Smooth muscle cell (in vitro differentiated cells): Measurements from ENCODE around the gene CADPS2. TPM values are rescaled to one million over a fixed set of nuclear protein-coding genes. Genes with fewer than 3 reads are reported as not detected.
A peak's percentile ranks its signal among the peaks of the same experiment; 100 is the strongest.

Source experiments
- DNase-seq: peaks from one replicate; lab custom pipeline; 2025; ENCODE audit not compliant: unreplicated experiment; lab: John Stamatoyannopoulos, UW
- H2AFZ ChIP-seq: fragments of 200-600 bp; sonication (generic); 2 replicates; pipeline ENCODE4 v1.6.0; 2016; ENCODE audit warnings: antibody characterized with exemption, low read depth, mild to moderate bottlenecking
- H3F3A ChIP-seq: fragments of 200-600 bp; sonication (generic); 2 replicates; pipeline ENCODE4 v1.6.0; 2017; ENCODE audit warnings: antibody characterized with exemption, low read depth
- H3K27ac ChIP-seq: fragments of 200-600 bp; sonication (generic); 2 replicates; pipeline ENCODE4 v1.5.1; 2016; ENCODE audit warnings: low read depth, mild to moderate bottlenecking
- H3K27me3 ChIP-seq: fragments of 200-600 bp; sonication (generic); 2 replicates; pipeline ENCODE4 v1.6.1; 2016; ENCODE audit warnings: low read depth, mild to moderate bottlenecking
- H3K36me3 ChIP-seq: fragments of 200-600 bp; sonication (generic); 2 replicates; pipeline ENCODE4 v1.5.1; 2016; ENCODE audit warnings: low read depth
- H3K4me1 ChIP-seq: fragments of 200-600 bp; sonication (generic); 2 replicates; pipeline ENCODE4 v1.5.1; 2016; ENCODE audit warnings: low read depth
- H3K4me2 ChIP-seq: fragments of 200-600 bp; sonication (generic); 2 replicates; pipeline ENCODE4 v1.6.0; 2016; ENCODE audit warnings: mild to moderate bottlenecking
- H3K4me3 ChIP-seq: fragments of 200-600 bp; sonication (generic); 2 replicates; pipeline ENCODE4 v1.5.1; 2016; ENCODE audit warnings: mild to moderate bottlenecking
- H3K79me2 ChIP-seq: fragments of 200-600 bp; sonication (generic); 2 replicates; pipeline ENCODE4 v1.6.0; 2016; ENCODE audit warnings: low read depth, mild to moderate bottlenecking
- H3K9ac ChIP-seq: fragments of 200-600 bp; sonication (generic); 2 replicates; pipeline ENCODE4 v1.6.0; 2016; ENCODE audit warnings: low read depth
- H3K9me3 ChIP-seq: fragments of 200-600 bp; sonication (generic); replicated peaks from 2 replicates; pipeline ENCODE4 v1.5.1; 2016; ENCODE audit warnings: low read depth
- H4K20me1 ChIP-seq: fragments of 200-600 bp; sonication (generic); 2 replicates; pipeline ENCODE4 v1.6.0; 2016; ENCODE audit warnings: low read depth
- CTCF ChIP-seq: fragments of 200-600 bp; sonication (generic); IDR thresholded peaks from 2 replicates; pipeline ENCODE4 v1.5.1; 2017; ENCODE audit warnings: borderline replicate concordance, mild to moderate bottlenecking, antibody characterized with exemption; ENCODE audit not compliant: insufficient read depth, poor library complexity, severe bottlenecking
- WGBS: methylation state at CpG from one replicate; pipeline ENCODE4 v1.1.7; 2016; ENCODE audit warnings: low lambda C conversion rate; 5-methylcytosine and 5-hydroxymethylcytosine counted together
- polyA plus RNA-seq: library from polyadenylated mRNA; unstranded; fragments of >200 nt; fragmentation: Nextera tagmentation; extraction: Ambion mirVana; gene quantifications from 2 replicates; pipeline ENCODE4 v1.2.1, GENCODE V29; 2016
- total RNA-seq: library from RNA; depleted of rRNA; stranded (reverse); fragments of >200 nt; gene quantifications from 2 replicates; pipeline ENCODE4 v1.2.3, GENCODE V29; 2014

CADPS2 gene
- total and polyA plus RNA-seq, 2 experiments from 2014 or later, result 8.5 to 15.6 TPM

GRCh38 chr7:122305475-122306319, 580.6 kb downstream of the CADPS2 start:
- under 1% methylated on average over 64 of the region's 65 CpGs for WGBS
- no peak overlapping the region for H3K9ac ChIP-seq
- H3K27ac ChIP-seq, result no peak overlapping the region
- no peak for DNase-seq
- H3K4me3 ChIP-seq, result peak overlapping the region; percentile 28
- peaks cover 100% of the 10 kb centered on the region for H3K27me3 ChIP-seq
- peaks cover 9% of the 10 kb centered on the region for H3K4me1 ChIP-seq
- H3K9me3 ChIP-seq, result no peaks in the 10 kb centered on the region
- no peak for TF ChIP-seq CTCF
- H4K20me1 ChIP-seq, result no peaks in the 10 kb centered on the region
- H3K4me2 ChIP-seq, result peak overlapping the region; percentile 79
- no peaks in the 10 kb centered on the region for H3F3A ChIP-seq
- no peaks in the 10 kb centered on the region for H3K79me2 ChIP-seq
- no peaks in the 10 kb centered on the region for H3K36me3 ChIP-seq
- no peak overlapping the region for H2AFZ ChIP-seq

GRCh38 chr7:122304996-122305421, 581.3 kb downstream of the CADPS2 start:
- Histone ChIP-seq H3K4me3 (peak overlapping the region; percentile 25), H3K4me2 (peak overlapping the region; percentile 79), H3K36me3 (no peaks in the 10 kb centered on the region), H3K4me1 (peaks cover 2% of the 10 kb centered on the region), H2AFZ (no peak overlapping the region), H3F3A (no peaks in the 10 kb centered on the region), H4K20me1 (no peaks in the 10 kb centered on the region), H3K27ac (no peak overlapping the region), H3K27me3 (peaks cover 100% of the 10 kb centered on the region), H3K9ac (no peak overlapping the region), H3K9me3 (no peaks in the 10 kb centered on the region), H3K79me2 (no peaks in the 10 kb centered on the region)
- TF ChIP-seq CTCF, result no peak
- no peak for DNase-seq
- WGBS, result 2% methylated on average over 24 of the region's 24 CpGs

GRCh38 chr7:122304319-122304975, 581.8 kb downstream of the CADPS2 start, which contains the start of gene FEZF1:
TSS of gene FEZF1 (minus strand) at chr7:122304750. CDS start at chr7:122304437, 313 bp downstream.
- Histone ChIP-seq H4K20me1 (no peaks in the 10 kb centered on the region), H3K36me3 (no peaks in the 10 kb centered on the region), H3K9me3 (no peaks in the 10 kb centered on the region), H3F3A (no peaks in the 10 kb centered on the region), H3K4me3 (peak within 1 kb of the TSS; percentile 28), H3K27ac (no peak within 1 kb of the TSS), H3K9ac (no peak within 1 kb of the TSS), H3K79me2 (no peaks in the 10 kb centered on the region), H3K4me1 (peaks cover 6% of the 10 kb centered on the region), H2AFZ (no peak within 1 kb of the TSS), H3K4me2 (peak within 1 kb of the TSS; percentile 79), H3K27me3 (peaks cover 100% of the 10 kb centered on the region)
- TF ChIP-seq CTCF, result no peak
- DNase-seq, result no peak
- WGBS, result under 1% methylated on average over 35 of the region's 35 CpGs
